ENCODE results near the gene LAMP5.

The LAMP5 gene

DNA sequence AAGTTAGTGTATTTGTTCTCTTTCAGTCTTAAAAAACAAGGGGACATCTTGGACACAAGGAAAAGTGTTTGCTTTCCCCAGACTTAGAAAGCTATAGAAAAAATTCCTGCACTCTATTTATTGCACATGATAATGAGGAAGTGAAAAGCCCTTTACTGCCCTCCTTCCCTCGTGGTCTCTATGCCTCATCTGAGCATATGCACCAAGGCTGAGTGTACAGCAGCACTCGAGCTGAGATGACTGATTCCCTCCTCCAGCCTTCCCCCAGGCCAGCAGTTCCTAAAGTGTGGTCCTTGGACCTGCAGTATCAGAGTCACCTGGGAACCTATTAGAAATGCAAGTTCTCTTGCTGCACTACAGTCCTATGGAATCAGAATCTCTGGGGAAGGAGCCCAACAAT lies 14.3 kb upstream of the LAMP5 start:
- TF ChIP-seq EZH2phosphoT487 (IDR thresholded peaks at IDR 0.05; ENCODE audit: borderline replicate concordance, low read length) (no peak), CTCF (IDR thresholded peaks at IDR 0.05; ENCODE audit: low read depth, low read length, poor library complexity, severe bottlenecking) (no peak)
- Histone ChIP-seq H3K9me3 (ENCODE audit: control insufficient read depth, insufficient read depth, low read length) (no peaks in the 10 kb centered on the region; the same call in 1 of the 2 replicates), H3K36me3 (ENCODE audit: control insufficient read depth, low read length) (no peaks in the 10 kb centered on the region), H3K4me2 (ENCODE audit: low read length) (no peak overlapping the region), H3K4me3 (ENCODE audit: low read length) (no peak overlapping the region), H3K4me1 (ENCODE audit: control insufficient read depth, low read length) (no peaks in the 10 kb centered on the region), H3F3A (ENCODE audit: control insufficient read depth, insufficient read depth) (no peaks in the 10 kb centered on the region), H3K79me2 (ENCODE audit: control insufficient read depth, low read length) (no peaks in the 10 kb centered on the region), H4K20me1 (ENCODE audit: control insufficient read depth, insufficient read depth, low read depth, low read length) (no peaks in the 10 kb centered on the region), H3K27ac (ENCODE audit: low read depth, low read length) (no peak overlapping the region), H3K27me3 (ENCODE audit: control insufficient read depth, low read length) (no peaks in the 10 kb centered on the region), H3K9me2 (replicated peaks; ENCODE audit: control insufficient read depth, low read length) (no peaks in the 10 kb centered on the region)

- H3K27me3 ChIP-seq (ENCODE audit: control insufficient read depth, low read length): no peaks in the 10 kb centered on the region
Observed at GRCh38 chr20:9501473-9501872, 12.9 kb upstream of the LAMP5 start.

DNA sequence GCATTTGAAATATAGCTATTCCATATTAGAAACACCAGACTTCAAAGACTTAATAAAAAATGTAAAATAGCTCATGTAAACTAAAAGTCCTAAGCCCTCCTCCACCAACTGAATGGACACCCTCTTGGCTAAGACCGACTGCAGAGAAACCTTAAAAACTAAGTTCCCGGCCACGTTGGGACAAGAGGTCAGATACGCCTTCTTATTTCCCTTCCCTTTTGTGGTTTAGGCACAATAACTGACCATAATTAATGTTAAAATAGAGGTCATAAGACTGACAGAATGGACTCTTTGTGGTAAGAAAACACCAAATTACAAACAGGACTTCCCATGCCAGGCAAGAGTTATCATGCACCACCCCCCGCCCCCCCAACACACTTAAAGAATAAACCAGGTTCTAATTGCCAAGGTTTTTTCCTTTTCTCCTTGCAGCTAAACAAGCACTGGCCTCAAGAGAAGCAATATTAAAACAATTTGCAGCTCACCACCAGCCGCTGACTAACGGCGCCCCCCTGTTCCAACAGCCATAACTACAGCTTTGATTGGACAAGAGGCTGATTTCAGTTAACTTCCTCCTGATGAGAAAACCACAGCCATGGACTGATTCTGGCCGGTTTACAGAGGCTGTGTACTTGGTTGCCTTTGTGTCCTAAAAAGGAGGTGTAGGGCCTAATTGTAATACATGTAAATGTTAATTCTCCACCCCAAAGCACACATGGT lies 10.7 kb upstream of the LAMP5 start:
- Histone ChIP-seq H3K4me1 (ENCODE audit: control insufficient read depth, low read length) (no peaks in the 10 kb centered on the region), H3K36me3 (ENCODE audit: control insufficient read depth, low read length) (no peaks in the 10 kb centered on the region), H3K9me2 (replicated peaks; ENCODE audit: control insufficient read depth, low read length) (no peaks in the 10 kb centered on the region), H4K20me1 (ENCODE audit: control insufficient read depth, insufficient read depth, low read depth, low read length) (no peaks in the 10 kb centered on the region), H3F3A (ENCODE audit: control insufficient read depth, insufficient read depth) (no peaks in the 10 kb centered on the region), H3K9me3 (ENCODE audit: control insufficient read depth, insufficient read depth, low read length) (no peaks in the 10 kb centered on the region), H3K4me2 (ENCODE audit: low read length) (no peak overlapping the region), H3K27ac (ENCODE audit: low read depth, low read length) (no peak overlapping the region), H3K79me2 (ENCODE audit: control insufficient read depth, low read length) (no peaks in the 10 kb centered on the region), H3K27me3 (ENCODE audit: control insufficient read depth, low read length) (no peaks in the 10 kb centered on the region), H3K4me3 (ENCODE audit: low read length) (no peak overlapping the region)
- TF ChIP-seq EZH2phosphoT487 (IDR thresholded peaks at IDR 0.05; ENCODE audit: borderline replicate concordance, low read length) (no peak), CTCF (IDR thresholded peaks at IDR 0.05; ENCODE audit: low read depth, low read length, poor library complexity, severe bottlenecking) (peak; percentile 34)

More at GRCh38 chr20:9501473-9501872, 12.9 kb upstream of the LAMP5 start:
- Histone ChIP-seq H4K20me1 (ENCODE audit: control insufficient read depth, insufficient read depth, low read depth, low read length) (no peaks in the 10 kb centered on the region), H3K79me2 (ENCODE audit: control insufficient read depth, low read length) (no peaks in the 10 kb centered on the region), H3F3A (ENCODE audit: control insufficient read depth, insufficient read depth) (no peaks in the 10 kb centered on the region), H3K4me2 (ENCODE audit: low read length) (no peak overlapping the region), H3K27ac (ENCODE audit: low read depth, low read length) (no peak overlapping the region), H3K4me1 (ENCODE audit: control insufficient read depth, low read length) (no peaks in the 10 kb centered on the region), H3K4me3 (ENCODE audit: low read length) (no peak overlapping the region), H3K9me3 (ENCODE audit: control insufficient read depth, insufficient read depth, low read length) (no peaks in the 10 kb centered on the region), H3K36me3 (ENCODE audit: control insufficient read depth, low read length) (no peaks in the 10 kb centered on the region), H3K9me2 (replicated peaks; ENCODE audit: control insufficient read depth, low read length) (no peaks in the 10 kb centered on the region)
- no peak for TF ChIP-seq CTCF (IDR thresholded peaks at IDR 0.05; ENCODE audit: low read depth, low read length, poor library complexity, severe bottlenecking)
- no peak for TF ChIP-seq EZH2phosphoT487 (IDR thresholded peaks at IDR 0.05; ENCODE audit: borderline replicate concordance, low read length)

All from DOHH2 (cell line).